ENCODE data around the gene PRM1. TPM values are rescaled to one million over a fixed set of nuclear protein-coding genes. Genes with fewer than 3 reads are reported as not detected.

The PRM1 gene
- total and polyA plus RNA-seq, 2 of the 13 experiments (the other 11 are each of a cell fraction or from before 2014, with no cell fraction given) = not detected

GRCh38 chr16:11296706-11297491 is 15.8 kb upstream of the PRM1 start (continued):
- no peak for TF ChIP-seq ZFP62 (CRISPR knock-in tag; IDR thresholded peaks at IDR 0.05)
- TF ChIP-seq ZNF644 (CRISPR knock-in tag; IDR thresholded peaks at IDR 0.05; ENCODE audit: low read depth) = peak; percentile 38; the same call in 1 of the 2 replicates
- TF ChIP-seq KLF11 (CRISPR knock-in tag; IDR thresholded peaks at IDR 0.05) = no peak; the same call in 1 of the 2 replicates
- peak; percentile 92 for TF ChIP-seq HNF1A (IDR thresholded peaks at IDR 0.05; ENCODE audit: low read depth)
- peak; percentile 95 for TF ChIP-seq HNF1A (CRISPR knock-in tag; IDR thresholded peaks at IDR 0.05; ENCODE audit: borderline replicate concordance)
- no peak for TF ChIP-seq CSRNP2 (CRISPR knock-in tag; conservative IDR thresholded peaks at IDR 0.05; ENCODE audit: low read depth)
- TF ChIP-seq ZNF451 (CRISPR knock-in tag; IDR thresholded peaks at IDR 0.05) = peak; percentile 12; the same call in 1 of the 2 replicates
- no peak for TF ChIP-seq GTF2F1 (IDR thresholded peaks at IDR 0.05; ENCODE audit: low read length)
- TF ChIP-seq HMG20A (CRISPR knock-in tag; IDR thresholded peaks at IDR 0.05; ENCODE audit: borderline replicate concordance) = peak; percentile 68; the same call in 1 of the 2 replicates
- no peak for TF ChIP-seq DR1 (CRISPR knock-in tag; IDR thresholded peaks at IDR 0.05)
- TF ChIP-seq ZBTB21 (CRISPR knock-in tag; IDR thresholded peaks at IDR 0.05) = no peak; the same call in 1 of the 2 replicates
- peak; percentile 89 for TF ChIP-seq POLR2AphosphoS5 (IDR thresholded peaks at IDR 0.05; ENCODE audit: low read depth, low read length)
- TF ChIP-seq SOX6 (IDR thresholded peaks at IDR 0.05) = no peak
- peak; percentile 65 for TF ChIP-seq SOX6 (CRISPR knock-in tag; IDR thresholded peaks at IDR 0.05)
- TF ChIP-seq NFE2 (CRISPR knock-in tag; IDR thresholded peaks at IDR 0.05) = no peak
- TF ChIP-seq ZBTB43 (CRISPR knock-in tag; conservative IDR thresholded peaks at IDR 0.05) = no peak
- no peak for TF ChIP-seq EZH2 (conservative IDR thresholded peaks at IDR 0.05; ENCODE audit: low read depth, low read length)
- TF ChIP-seq PITX1 (CRISPR knock-in tag; IDR thresholded peaks at IDR 0.05) = no peak
- TF ChIP-seq FOXP4 (CRISPR knock-in tag; IDR thresholded peaks at IDR 0.05) = peak; percentile 84; the same call in 1 of the 2 replicates
- TF ChIP-seq HBP1 (CRISPR knock-in tag; IDR thresholded peaks at IDR 0.05; ENCODE audit: low read depth) = no peak
- no peak for TF ChIP-seq ZNF564 (CRISPR knock-in tag; IDR thresholded peaks at IDR 0.05)
